ENCODE measurements around the gene ACP3. TPM values are rescaled to one million over a fixed set of nuclear protein-coding genes. Genes with fewer than 3 reads are reported as not detected.

ACP3 gene, protein sequence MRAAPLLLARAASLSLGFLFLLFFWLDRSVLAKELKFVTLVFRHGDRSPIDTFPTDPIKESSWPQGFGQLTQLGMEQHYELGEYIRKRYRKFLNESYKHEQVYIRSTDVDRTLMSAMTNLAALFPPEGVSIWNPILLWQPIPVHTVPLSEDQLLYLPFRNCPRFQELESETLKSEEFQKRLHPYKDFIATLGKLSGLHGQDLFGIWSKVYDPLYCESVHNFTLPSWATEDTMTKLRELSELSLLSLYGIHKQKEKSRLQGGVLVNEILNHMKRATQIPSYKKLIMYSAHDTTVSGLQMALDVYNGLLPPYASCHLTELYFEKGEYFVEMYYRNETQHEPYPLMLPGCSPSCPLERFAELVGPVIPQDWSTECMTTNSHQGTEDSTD
- 1 to 10 TPM in 1 of 8 experiments, under 1 TPM in 3, not detected in 4; 0.05 to 4.2 (median 0.50) TPM for total RNA-seq

DNA sequence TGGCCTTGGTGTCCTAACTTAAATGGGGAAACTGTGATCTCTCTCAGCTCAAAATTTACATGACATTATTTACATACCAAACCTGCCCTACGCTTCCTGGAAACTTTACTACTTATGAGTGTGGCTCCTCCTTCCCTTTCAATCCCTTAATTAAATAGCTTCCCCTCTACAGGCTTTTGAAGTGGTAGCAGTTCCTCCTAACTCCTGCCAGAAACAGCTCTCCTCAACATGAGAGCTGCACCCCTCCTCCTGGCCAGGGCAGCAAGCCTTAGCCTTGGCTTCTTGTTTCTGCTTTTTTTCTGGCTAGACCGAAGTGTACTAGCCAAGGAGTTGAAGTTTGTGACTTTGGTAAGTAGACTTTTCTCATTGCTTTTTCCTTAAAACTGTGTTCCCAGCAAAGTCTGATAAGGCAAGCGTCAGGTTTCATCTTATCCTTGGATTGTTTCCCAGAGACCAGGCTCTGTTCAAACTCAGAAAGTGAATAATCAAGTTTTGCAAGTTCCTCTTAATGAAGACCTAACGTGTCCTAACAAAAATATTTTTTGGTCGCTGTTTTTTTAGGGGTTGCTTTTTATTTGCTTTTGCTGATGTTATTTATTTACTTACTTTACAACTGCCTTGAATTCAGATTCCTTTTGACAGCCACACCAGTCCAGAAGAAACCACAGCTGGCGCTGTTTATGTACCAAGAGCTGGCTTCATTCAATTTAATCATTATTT, at the start of gene ACP3:
Gene ACP3 (plus strand): TSS at position 179 of the 720 bp plus-strand sequence. CDS start 50 bp downstream, at position 229.
- WGBS, 10 experiments: 3 to 78% (median 60%) methylated on average over 3 to 6 of the region's 6 CpGs
- Histone ChIP-seq H3K4me3 (no peak within 1 kb of the TSS), H3K4me1 (replicated peaks in 1 of 2) (no peaks in the 10 kb centered on the region), H3K27ac (no peak within 1 kb of the TSS)
- ATAC-seq (replicated peaks in 6 of 8): peak in 4 of 8 experiments; percentile 22 to 92 (median 88)
- in situ Hi-C loops (cut with MboI; ENCODE audit: low pct_unique_long_range_greater_than_20kb in 2 of 9, low sequenced_read_pairs in 9 of 9, unreplicated experiment in 9 of 9): no loop called here

GRCh38 chr3:132268956-132269355, 48.3 kb upstream of the ACP3 start:
- H3K4me1 ChIP-seq (replicated peaks in 1 of 2): no peaks in the 10 kb centered on the region
- 0 to 89% (median 76%) methylated on average over 1 of the region's 2 CpGs; no CpG with 5 or more reads in 4 of the 10 experiments for WGBS, 10 experiments
- no peak overlapping the region for H3K27ac ChIP-seq
- in situ Hi-C loops (cut with MboI; ENCODE audit: low pct_unique_long_range_greater_than_20kb in 2 of 9, low sequenced_read_pairs in 9 of 9, unreplicated experiment in 9 of 9): no loop called here
- peak in 1 of 8 experiments; percentile 14 for ATAC-seq (replicated peaks in 6 of 8)
- no peak overlapping the region for H3K4me3 ChIP-seq

- no peaks in the 10 kb centered on the region for H3K4me1 ChIP-seq (replicated peaks in 1 of 2)
- H3K27ac ChIP-seq: no peak overlapping the region
- no peak overlapping the region for H3K4me3 ChIP-seq
- WGBS, 10 experiments: 0 to 80% (median 63%) methylated on average over 1 to 6 of the region's 6 CpGs; no CpG with 5 or more reads in 4 of the 10 experiments
- in situ Hi-C loops (cut with MboI; ENCODE audit: low pct_unique_long_range_greater_than_20kb in 2 of 9, low sequenced_read_pairs in 9 of 9, unreplicated experiment in 9 of 9): no loop called here
- no peak for ATAC-seq (replicated peaks in 6 of 8)
Observed at GRCh38 chr3:132273036-132273435, 44.2 kb upstream of the ACP3 start.

GRCh38 chr3:132276228-132276906, 40.8 kb upstream of the ACP3 start:
- ATAC-seq (replicated peaks in 6 of 8): no peak
- H3K4me1 ChIP-seq (replicated peaks in 1 of 2): no peaks in the 10 kb centered on the region
- 0 to 100% (median 80%) methylated on average over 1 to 4 of the region's 5 CpGs; no CpG with 5 or more reads in 4 of the 10 experiments for WGBS, 10 experiments
- no peak overlapping the region for H3K27ac ChIP-seq
- no peak overlapping the region for H3K4me3 ChIP-seq
- in situ Hi-C loops (cut with MboI; ENCODE audit: low pct_unique_long_range_greater_than_20kb in 2 of 9, low sequenced_read_pairs in 9 of 9, unreplicated experiment in 9 of 9): no loop called here

GRCh38 chr3:132279030-132279429, 38.2 kb upstream of the ACP3 start:
- Histone ChIP-seq H3K27ac (no peak overlapping the region), H3K4me3 (no peak overlapping the region), H3K4me1 (replicated peaks in 1 of 2) (no peaks in the 10 kb centered on the region)
- ATAC-seq (replicated peaks in 6 of 8): no peak
- 0 to 91% (median 57%) methylated on average over 1 to 2 of the region's 2 CpGs; no CpG with 5 or more reads in 1 of the 10 experiments for WGBS, 10 experiments
- in situ Hi-C loops (cut with MboI; ENCODE audit: low pct_unique_long_range_greater_than_20kb in 2 of 9, low sequenced_read_pairs in 9 of 9, unreplicated experiment in 9 of 9): no loop called here

- Histone ChIP-seq H3K4me3 (no peak overlapping the region), H3K27ac (no peak overlapping the region), H3K4me1 (replicated peaks in 1 of 2) (no peaks in the 10 kb centered on the region)
- WGBS, 10 experiments: 0 to 100% (median 0%) methylated on average over 1 of the region's 1 CpG; no CpG with 5 or more reads in 3 of the 10 experiments
- in situ Hi-C loops (cut with MboI; ENCODE audit: low pct_unique_long_range_greater_than_20kb in 2 of 9, low sequenced_read_pairs in 9 of 9, unreplicated experiment in 9 of 9): no loop called here
- no peak for ATAC-seq (replicated peaks in 6 of 8)
Observed at GRCh38 chr3:132283440-132283839, 33.8 kb upstream of the ACP3 start.

- no peak overlapping the region for H3K27ac ChIP-seq
- H3K4me3 ChIP-seq: no peak overlapping the region
- in situ Hi-C loops (cut with MboI; ENCODE audit: low pct_unique_long_range_greater_than_20kb in 2 of 9, low sequenced_read_pairs in 9 of 9, unreplicated experiment in 9 of 9): no loop called here
- ATAC-seq (replicated peaks in 6 of 8): no peak
- 32 to 100% (median 78%) methylated on average over 1 to 5 of the region's 5 CpGs for WGBS, 10 experiments
- no peaks in the 10 kb centered on the region for H3K4me1 ChIP-seq (replicated peaks in 1 of 2)
Observed at GRCh38 chr3:132283916-132284405, 33.2 kb upstream of the ACP3 start.

- in situ Hi-C loops (cut with MboI; ENCODE audit: low pct_unique_long_range_greater_than_20kb in 2 of 9, low sequenced_read_pairs in 9 of 9, unreplicated experiment in 9 of 9): no loop called here
- H3K27ac ChIP-seq: no peak overlapping the region
- H3K4me3 ChIP-seq: no peak overlapping the region
- WGBS, 10 experiments: 40 to 100% (median 84%) methylated on average over 1 to 11 of the region's 32 CpGs; no CpG with 5 or more reads in 2 of the 10 experiments
- no peak for ATAC-seq (replicated peaks in 6 of 8)
- no peaks in the 10 kb centered on the region for H3K4me1 ChIP-seq (replicated peaks in 1 of 2)
Observed at GRCh38 chr3:132284781-132285619, 32.2 kb upstream of the ACP3 start.

- Histone ChIP-seq H3K4me3 (no peak overlapping the region), H3K27ac (no peak overlapping the region), H3K4me1 (replicated peaks in 1 of 2) (no peaks in the 10 kb centered on the region)
- in situ Hi-C loops (cut with MboI; ENCODE audit: low pct_unique_long_range_greater_than_20kb in 2 of 9, low sequenced_read_pairs in 9 of 9, unreplicated experiment in 9 of 9): no loop called here
- WGBS, 10 experiments: 13 to 83% (median 60%) methylated on average over 1 to 2 of the region's 2 CpGs; no CpG with 5 or more reads in 3 of the 10 experiments
- no peak for ATAC-seq (replicated peaks in 6 of 8)
Observed at GRCh38 chr3:132285620-132285945, 31.6 kb upstream of the ACP3 start.

GRCh38 chr3:132286035-132286434, 31.2 kb upstream of the ACP3 start:
- WGBS, 10 experiments: 0 to 100% (median 75%) methylated on average over 1 of the region's 1 CpG; no CpG with 5 or more reads in 5 of the 10 experiments

GRCh38 chr3:132288357-132288756, 28.9 kb upstream of the ACP3 start:
- no peak overlapping the region for H3K27ac ChIP-seq
- no peak for ATAC-seq (replicated peaks in 6 of 8)
- H3K4me1 ChIP-seq (replicated peaks in 1 of 2): no peaks in the 10 kb centered on the region
- 0 to 88% (median 75%) methylated on average over 1 to 2 of the region's 2 CpGs; no CpG with 5 or more reads in 3 of the 10 experiments for WGBS, 10 experiments
- H3K4me3 ChIP-seq: no peak overlapping the region
- in situ Hi-C loops (cut with MboI; ENCODE audit: low pct_unique_long_range_greater_than_20kb in 2 of 9, low sequenced_read_pairs in 9 of 9, unreplicated experiment in 9 of 9): no loop called here

More at GRCh38 chr3:132286035-132286434, 31.2 kb upstream of the ACP3 start:
- in situ Hi-C loops (cut with MboI; ENCODE audit: low pct_unique_long_range_greater_than_20kb in 2 of 9, low sequenced_read_pairs in 9 of 9, unreplicated experiment in 9 of 9): no loop called here
- H3K4me1 ChIP-seq (replicated peaks in 1 of 2): no peaks in the 10 kb centered on the region
- no peak for ATAC-seq (replicated peaks in 6 of 8)
- H3K4me3 ChIP-seq: no peak overlapping the region
- H3K27ac ChIP-seq: no peak overlapping the region

- no peaks in the 10 kb centered on the region for H3K4me1 ChIP-seq (replicated peaks in 1 of 2)
- no peak overlapping the region for H3K4me3 ChIP-seq
- H3K27ac ChIP-seq: no peak overlapping the region
- in situ Hi-C loops (cut with MboI; ENCODE audit: low pct_unique_long_range_greater_than_20kb in 2 of 9, low sequenced_read_pairs in 9 of 9, unreplicated experiment in 9 of 9): no loop called here
- WGBS, 10 experiments: 60 to 100% (median 100%) methylated on average over 1 of the region's 1 CpG; no CpG with 5 or more reads in 3 of the 10 experiments
- no peak for ATAC-seq (replicated peaks in 6 of 8)
Observed at GRCh38 chr3:132289316-132289715, 27.9 kb upstream of the ACP3 start.

All from motor neuron (in vitro differentiated cells).